HEK293 (cell line): Measurements from ENCODE around the gene VRK3.

ENCODE experiments used
- CTCF ChIP-seq: fragments of 450-650 bp; formaldehyde crosslinking; IDR thresholded peaks from 2 replicates; pipeline ENCODE4 v1.5.1; 2016; ENCODE audit warnings: missing biosample characterization, missing genetic modification characterization
- MEIS1 ChIP-seq: sonication (generic); formaldehyde crosslinking; IDR thresholded peaks from 2 replicates; pipeline ENCODE4 v1.8.1; 2022; ENCODE audit warnings: missing genetic modification reagents, mild to moderate bottlenecking, borderline replicate concordance
- PRDM6 ChIP-seq: fragments of 450-650 bp; formaldehyde crosslinking; IDR thresholded peaks from 2 replicates; pipeline ENCODE4 v1.5.1; 2017; ENCODE audit warnings: missing biosample characterization, missing genetic modification characterization
- SCRT1 ChIP-seq: fragments of 450-650 bp; formaldehyde crosslinking; IDR thresholded peaks from 2 replicates; pipeline ENCODE4 v1.5.1; 2016; ENCODE audit warnings: missing biosample characterization, missing genetic modification characterization, borderline replicate concordance
- ZNF121 ChIP-seq: fragments of 450-650 bp; formaldehyde crosslinking; IDR thresholded peaks from 2 replicates; pipeline ENCODE4 v1.5.1; 2016; ENCODE audit warnings: missing biosample characterization, missing genetic modification characterization
- ZNF214 ChIP-seq: fragments of 450-650 bp; formaldehyde crosslinking; IDR thresholded peaks from 2 replicates; pipeline ENCODE4 v1.5.1; 2017; ENCODE audit warnings: missing biosample characterization, mild to moderate bottlenecking, missing genetic modification characterization, borderline replicate concordance
- ZNF302 ChIP-seq: fragments of 450-650 bp; formaldehyde crosslinking; IDR thresholded peaks from 2 replicates; pipeline ENCODE4 v1.5.1; 2016; ENCODE audit warnings: missing biosample characterization, missing genetic modification characterization, low read depth
- ZNF350 ChIP-seq: fragments of 450-650 bp; formaldehyde crosslinking; IDR thresholded peaks from 2 replicates; pipeline ENCODE4 v1.5.0; 2017; ENCODE audit warnings: missing biosample characterization, mild to moderate bottlenecking, missing genetic modification characterization
- ZNF513 ChIP-seq: fragments of 450-650 bp; IDR thresholded peaks from 2 replicates; pipeline ENCODE4 v1.5.1; 2018; ENCODE audit warnings: missing biosample characterization, missing genetic modification characterization
- ZNF837 ChIP-seq: fragments of 450-650 bp; formaldehyde crosslinking; IDR thresholded peaks from 2 replicates; pipeline ENCODE4 v1.5.1; 2016; ENCODE audit warnings: missing biosample characterization, missing genetic modification characterization

GRCh38 chr19:49932041-49932451 lies 93.1 kb downstream of the VRK3 start:
- TF ChIP-seq ZNF350 (tag by site-specific recombination) (no peak), ZNF302 (tag by site-specific recombination) (no peak), MEIS1 (CRISPR knock-in tag) (no peak), ZNF513 (tag by site-specific recombination) (no peak), SCRT1 (tag by site-specific recombination) (no peak), ZNF121 (tag by site-specific recombination) (no peak), CTCF (no peak), PRDM6 (tag by site-specific recombination) (no peak), ZNF214 (no peak), ZNF837 (tag by site-specific recombination) (no peak)
